Trophoblast cell (in vitro differentiated cells and primary cell): ENCODE data around the gene NTM.
A peak's percentile ranks its signal among the peaks of the same experiment; 100 is the strongest.

Experiments used
- DNase-seq, 2 donors: peaks; one replicate each; pipeline ENCODE4 v3.0.0-alpha.2; 2016
- H2AFZ ChIP-seq: 2 replicates; pipeline ENCODE4 v1.6.1; 2013; ENCODE audit warnings: low read length, moderate library complexity, mild to moderate bottlenecking; ENCODE audit not compliant: insufficient read depth, poor library complexity
- H2AK5ac ChIP-seq: 2 replicates; pipeline ENCODE4 v1.6.1; 2013; ENCODE audit warnings: mild to moderate bottlenecking, low read length
- H2BK120ac ChIP-seq: 2 replicates; pipeline ENCODE4 v1.6.1; 2013; ENCODE audit warnings: low read length, mild to moderate bottlenecking, moderate library complexity; ENCODE audit not compliant: insufficient read depth, poor library complexity
- H2BK12ac ChIP-seq: 2 replicates; pipeline ENCODE4 v1.6.1; 2013; ENCODE audit warnings: mild to moderate bottlenecking, low read length, moderate library complexity
- H2BK5ac ChIP-seq: 2 replicates; pipeline ENCODE4 v1.6.1; 2013; ENCODE audit warnings: low read length, low read depth, moderate library complexity, mild to moderate bottlenecking; ENCODE audit not compliant: poor library complexity
- H3K14ac ChIP-seq: 2 replicates; pipeline ENCODE4 v1.6.1; 2013; ENCODE audit warnings: mild to moderate bottlenecking, low read length
- H3K18ac ChIP-seq: 2 replicates; pipeline ENCODE4 v1.6.1; 2013; ENCODE audit warnings: mild to moderate bottlenecking, low read length
- H3K23ac ChIP-seq: 2 replicates; pipeline ENCODE4 v1.6.1; 2013; ENCODE audit warnings: low read length
- H3K27ac ChIP-seq: 2 replicates; pipeline ENCODE4 v1.5.1; 2013; ENCODE audit warnings: low read depth, mild to moderate bottlenecking, inconsistent platforms, low read length, moderate library complexity
- H3K27me3 ChIP-seq: 2 replicates; pipeline ENCODE4 v1.6.1; 2013; ENCODE audit warnings: inconsistent platforms, mild to moderate bottlenecking, low read length, moderate library complexity; ENCODE audit not compliant: insufficient read depth
- H3K36me3 ChIP-seq, 2 experiments: 1 replicate in 1 of 2; 2 replicates in 1 of 2; pipeline ENCODE4 v1.6.1; 2013; ENCODE audit warnings: low read length in 2 of 2, mild to moderate bottlenecking in 2 of 2, moderate library complexity in 1 of 2; ENCODE audit not compliant: insufficient read depth in 2 of 2, control insufficient read depth in 1 of 2
- H3K4ac ChIP-seq: 2 replicates; pipeline ENCODE4 v1.6.1; 2013; ENCODE audit warnings: low read depth, mild to moderate bottlenecking, low read length, moderate library complexity
- H3K4me1 ChIP-seq, 2 experiments: 1 replicate in 1 of 2; 2 replicates in 1 of 2; pipeline ENCODE4 v1.6.1; 2013; ENCODE audit warnings: low read length in 2 of 2, mild to moderate bottlenecking in 2 of 2, moderate library complexity in 1 of 2; ENCODE audit not compliant: insufficient read depth in 2 of 2, control insufficient read depth in 1 of 2
- H3K4me2 ChIP-seq: 2 replicates; pipeline ENCODE4 v1.6.1; 2013; ENCODE audit warnings: inconsistent platforms, mild to moderate bottlenecking, low read length, moderate library complexity
- H3K4me3 ChIP-seq: 2 replicates; pipeline ENCODE4 v1.5.1; 2013; ENCODE audit warnings: mild to moderate bottlenecking, low read depth, low read length, inconsistent platforms
- H3K79me1 ChIP-seq: one replicate; pipeline ENCODE4 v1.6.1; 2013; ENCODE audit warnings: low read length
- H3K79me2 ChIP-seq: 2 replicates; pipeline ENCODE4 v1.6.1; 2013; ENCODE audit warnings: low read length, mild to moderate bottlenecking; ENCODE audit not compliant: control insufficient read depth, insufficient read depth, poor library complexity
- H3K9ac ChIP-seq: 2 replicates; pipeline ENCODE4 v1.6.1; 2013; ENCODE audit warnings: mild to moderate bottlenecking, low read length
- H3K9me3 ChIP-seq: 2 replicates; pipeline ENCODE4 v1.6.1; 2013; ENCODE audit warnings: low read depth, mild to moderate bottlenecking, control low read depth, inconsistent platforms, low read length; ENCODE audit not compliant: insufficient read depth
- H4K12ac ChIP-seq: 2 replicates; pipeline ENCODE4 v1.6.1; 2013; ENCODE audit warnings: low read depth, mild to moderate bottlenecking, low read length, moderate library complexity
- H4K8ac ChIP-seq: 2 replicates; pipeline ENCODE4 v1.6.1; 2013; ENCODE audit warnings: low read depth, mild to moderate bottlenecking, low read length, moderate library complexity
- H4K91ac ChIP-seq: one replicate; pipeline ENCODE4 v1.6.1; 2013; ENCODE audit warnings: low read depth, mild to moderate bottlenecking, low read length, moderate library complexity
- WGBS: extraction: QIAGEN DNeasy Blood & Tissue Kit; methylation state at CpG from one replicate; pipeline ENCODE4 v1.1.7; 2013; ENCODE audit warnings: missing lambda C conversion rate; ENCODE audit not compliant: insufficient read length, insufficient coverage; ENCODE audit errors: extremely low coverage; 5-methylcytosine and 5-hydroxymethylcytosine counted together

NTM gene

GRCh38 chr11:132123854-132124835 lies 753.7 kb downstream of the NTM start:
- no peaks in the 10 kb centered on the region for H3K79me2 ChIP-seq
- H3K18ac ChIP-seq: no peak overlapping the region
- no peaks in the 10 kb centered on the region for H3K4me1 ChIP-seq
- H3K9me3 ChIP-seq: peaks cover 5% of the 10 kb centered on the region
- no peak overlapping the region for H3K27ac ChIP-seq
- H4K91ac ChIP-seq: no peak overlapping the region
- H3K4ac ChIP-seq: no peak overlapping the region
- H3K27me3 ChIP-seq: no peaks in the 10 kb centered on the region
- H3K4me3 ChIP-seq: no peak overlapping the region
- H3K23ac ChIP-seq: no peak overlapping the region
- no peaks in the 10 kb centered on the region for H3K36me3 ChIP-seq
- no peak overlapping the region for H2BK12ac ChIP-seq
- H4K8ac ChIP-seq: no peak overlapping the region
- H3K9ac ChIP-seq: no peak overlapping the region
- H2AFZ ChIP-seq: no peak overlapping the region
- no peak overlapping the region for H2AK5ac ChIP-seq
- no peak overlapping the region for H2BK5ac ChIP-seq
- H4K12ac ChIP-seq: no peak overlapping the region
- H3K79me1 ChIP-seq: no peaks in the 10 kb centered on the region
- DNase-seq: no peak
- H2BK120ac ChIP-seq: no peak overlapping the region
- H3K14ac ChIP-seq: no peak overlapping the region
- H3K4me2 ChIP-seq: no peak overlapping the region
- WGBS: no CpG with 5 or more reads among the region's 21 CpGs

GRCh38 chr11:132125988-132126871 lies 755.8 kb downstream of the NTM start:
- Histone ChIP-seq H2AK5ac (no peak overlapping the region), H3K9me3 (peaks cover 5% of the 10 kb centered on the region), H3K79me1 (no peaks in the 10 kb centered on the region), H3K14ac (no peak overlapping the region), H3K27ac (no peak overlapping the region), H3K18ac (no peak overlapping the region), H4K8ac (no peak overlapping the region), H3K23ac (no peak overlapping the region), H4K91ac (no peak overlapping the region), H3K4me1 (no peaks in the 10 kb centered on the region), H3K9ac (no peak overlapping the region), H3K4me2 (no peak overlapping the region), H2BK12ac (no peak overlapping the region), H4K12ac (no peak overlapping the region), H2BK5ac (no peak overlapping the region), H3K36me3 (no peaks in the 10 kb centered on the region), H3K27me3 (no peaks in the 10 kb centered on the region), H3K79me2 (no peaks in the 10 kb centered on the region), H3K4ac (no peak overlapping the region), H3K4me3 (peak overlapping the region; percentile 38), H2AFZ (no peak overlapping the region), H2BK120ac (no peak overlapping the region)
- no peak for DNase-seq
- WGBS: no CpG with 5 or more reads among the region's 22 CpGs

GRCh38 chr11:132126973-132127899 lies 756.8 kb downstream of the NTM start:
- WGBS: no CpG with 5 or more reads among the region's 19 CpGs
- Histone ChIP-seq H3K9me3 (peaks cover 5% of the 10 kb centered on the region), H3K36me3 (no peaks in the 10 kb centered on the region), H3K4me1 (no peaks in the 10 kb centered on the region), H2BK12ac (no peak overlapping the region), H2AK5ac (no peak overlapping the region), H2BK120ac (no peak overlapping the region), H4K91ac (no peak overlapping the region), H3K4ac (no peak overlapping the region), H3K4me2 (no peak overlapping the region), H3K14ac (no peak overlapping the region), H3K18ac (no peak overlapping the region), H3K27ac (no peak overlapping the region), H2AFZ (no peak overlapping the region), H3K4me3 (no peak overlapping the region), H3K23ac (no peak overlapping the region), H2BK5ac (no peak overlapping the region), H3K79me2 (no peaks in the 10 kb centered on the region), H4K8ac (no peak overlapping the region), H3K79me1 (no peaks in the 10 kb centered on the region), H3K27me3 (no peaks in the 10 kb centered on the region), H3K9ac (no peak overlapping the region), H4K12ac (no peak overlapping the region)
- DNase-seq: peak in 1 of 2 donors; percentile 4

- Histone ChIP-seq H2BK12ac (no peak overlapping the region), H2AFZ (no peak overlapping the region), H3K4ac (no peak overlapping the region), H3K79me2 (no peaks in the 10 kb centered on the region), H3K23ac (no peak overlapping the region), H3K36me3 (no peaks in the 10 kb centered on the region), H2AK5ac (no peak overlapping the region), H3K4me1 (no peaks in the 10 kb centered on the region), H4K12ac (no peak overlapping the region), H4K8ac (no peak overlapping the region), H4K91ac (no peak overlapping the region), H3K9me3 (peaks cover 5% of the 10 kb centered on the region), H3K14ac (no peak overlapping the region), H3K27me3 (no peaks in the 10 kb centered on the region), H3K27ac (no peak overlapping the region), H2BK5ac (no peak overlapping the region), H3K4me3 (no peak overlapping the region), H3K18ac (no peak overlapping the region), H2BK120ac (no peak overlapping the region), H3K79me1 (no peaks in the 10 kb centered on the region), H3K4me2 (no peak overlapping the region), H3K9ac (no peak overlapping the region)
- DNase-seq: no peak
- WGBS: no CpG with 5 or more reads among the region's 2 CpGs
Observed at GRCh38 chr11:132127900-132128288, 757.5 kb downstream of the NTM start.
